Activated CD4-positive, CD25-positive, alpha-beta regulatory T cell treated with anti-CD3 and anti-CD28 coated beads, Interleukin-2, amount 50 U/mL, for 16 hours (primary cell): ENCODE data around the gene CRACR2B.

Experiments
- DNase-seq: peaks from one replicate; pipeline ENCODE4 v3.0.0-alpha.2; 2020; ENCODE audit warnings: low read depth, low spot score

CRACR2B gene

GRCh38 chr11:810040-810567 lies 17.6 kb upstream of the CRACR2B start:
- no peak for DNase-seq

DNA sequence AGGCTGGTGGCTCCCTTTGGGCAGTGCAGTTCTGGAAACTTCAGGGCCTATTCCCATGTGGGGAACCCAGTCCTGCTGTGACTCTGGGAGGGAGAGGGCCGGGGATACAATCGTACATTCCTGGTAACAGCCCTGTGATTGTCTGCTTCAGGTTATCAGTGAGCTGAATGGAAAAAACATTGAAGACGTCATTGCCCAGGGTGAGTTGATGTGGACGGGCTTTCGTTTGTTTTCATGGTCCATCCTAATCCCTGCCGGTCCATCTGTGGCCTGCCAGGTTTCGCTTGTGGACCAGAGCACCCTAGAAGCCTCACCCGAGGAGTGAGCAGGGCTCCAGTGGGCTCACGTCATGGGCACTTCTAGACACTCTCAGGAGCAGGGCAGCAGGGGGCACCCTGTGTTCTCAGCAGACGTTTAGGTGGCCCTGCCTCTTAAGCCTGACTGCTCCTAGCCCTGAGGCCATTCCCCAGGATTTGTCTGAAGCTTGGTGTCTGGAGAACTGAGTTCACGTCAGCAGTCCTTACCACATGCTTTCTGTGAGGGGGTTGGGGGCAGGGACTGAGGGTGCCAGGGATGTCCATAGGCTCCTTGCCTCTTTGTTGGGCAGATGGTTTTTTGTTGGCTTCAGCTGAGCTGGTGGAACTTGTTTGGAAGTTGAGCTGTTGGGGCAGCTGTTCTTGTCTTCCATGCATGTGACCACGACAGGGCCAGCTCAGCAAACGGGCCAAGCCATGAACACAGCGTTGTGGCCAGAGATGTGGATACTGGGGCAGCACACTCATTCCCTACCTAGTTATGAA lies 16.1 kb upstream of the CRACR2B start:
- DNase-seq: no peak

- no peak for DNase-seq
These were observed 15.3 kb upstream of the CRACR2B start for GRCh38 chr11:812390-812789.

- DNase-seq: no peak
These were observed 14.7 kb upstream of the CRACR2B start for GRCh38 chr11:813072-813455.

GRCh38 chr11:813456-814096 lies 14.1 kb upstream of the CRACR2B start:
- no peak for DNase-seq

DNA sequence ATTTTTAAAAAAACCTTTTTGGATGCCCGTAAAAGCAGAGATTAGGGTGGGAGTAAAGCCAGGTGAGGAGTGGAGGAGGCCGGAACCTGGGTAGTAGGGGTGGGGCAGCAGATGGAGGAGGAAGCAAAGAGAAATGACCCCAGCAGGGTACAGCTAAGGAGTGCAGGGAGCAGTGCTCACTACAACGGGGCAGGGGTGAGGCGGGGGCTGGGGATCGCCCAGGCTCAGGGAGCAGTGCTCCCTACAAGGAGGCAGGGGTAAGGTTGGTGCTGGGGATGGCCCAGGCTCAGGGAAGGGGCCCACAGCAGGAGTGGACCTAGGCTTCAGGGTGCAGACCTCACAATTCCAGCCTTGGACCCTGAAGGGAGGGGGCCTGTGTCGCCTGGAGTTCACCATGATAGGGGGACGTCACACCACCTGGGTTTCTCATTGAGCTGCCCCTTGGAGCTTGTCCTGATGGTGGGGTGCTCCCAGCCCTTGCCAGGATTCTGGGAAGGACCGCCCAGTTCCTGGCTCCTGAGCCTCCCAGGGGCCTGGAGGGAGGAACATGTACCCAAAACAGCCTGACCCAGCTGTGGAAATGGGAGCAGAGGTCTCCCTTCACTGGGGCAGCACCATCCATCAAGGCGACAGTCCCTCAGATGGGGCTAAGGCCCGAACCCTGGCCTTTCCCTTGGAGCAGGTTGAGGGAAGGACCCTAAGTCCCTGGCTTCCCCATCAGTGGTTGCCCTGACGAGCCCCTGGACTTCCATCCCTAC lies 11.9 kb upstream of the CRACR2B start:
- DNase-seq: no peak

DNA sequence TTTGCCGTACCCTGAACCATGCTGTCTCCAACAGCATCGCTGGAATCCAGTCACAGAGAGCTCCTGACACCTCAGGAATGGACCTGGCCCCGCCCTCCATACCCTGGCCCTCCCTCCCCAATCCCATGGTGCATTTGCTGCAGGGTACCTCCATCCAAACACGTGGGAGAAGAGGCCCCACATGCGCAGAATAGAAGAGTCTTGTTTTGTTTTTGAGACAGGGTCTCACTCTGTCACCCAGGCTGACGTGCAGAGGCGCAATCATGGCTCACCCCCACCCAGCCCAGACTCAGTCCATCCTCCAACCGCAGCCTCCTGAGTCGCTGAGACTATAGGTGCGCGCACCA lies 11.3 kb upstream of the CRACR2B start:
- DNase-seq: no peak

- DNase-seq: no peak
These were observed 9.2 kb upstream of the CRACR2B start, which contains the start of gene PNPLA2 for GRCh38 chr11:818396-819128. Gene PNPLA2 (plus strand): TSS chr11:818914. CDS start chr11:819719, 805 bp downstream.

DNA sequence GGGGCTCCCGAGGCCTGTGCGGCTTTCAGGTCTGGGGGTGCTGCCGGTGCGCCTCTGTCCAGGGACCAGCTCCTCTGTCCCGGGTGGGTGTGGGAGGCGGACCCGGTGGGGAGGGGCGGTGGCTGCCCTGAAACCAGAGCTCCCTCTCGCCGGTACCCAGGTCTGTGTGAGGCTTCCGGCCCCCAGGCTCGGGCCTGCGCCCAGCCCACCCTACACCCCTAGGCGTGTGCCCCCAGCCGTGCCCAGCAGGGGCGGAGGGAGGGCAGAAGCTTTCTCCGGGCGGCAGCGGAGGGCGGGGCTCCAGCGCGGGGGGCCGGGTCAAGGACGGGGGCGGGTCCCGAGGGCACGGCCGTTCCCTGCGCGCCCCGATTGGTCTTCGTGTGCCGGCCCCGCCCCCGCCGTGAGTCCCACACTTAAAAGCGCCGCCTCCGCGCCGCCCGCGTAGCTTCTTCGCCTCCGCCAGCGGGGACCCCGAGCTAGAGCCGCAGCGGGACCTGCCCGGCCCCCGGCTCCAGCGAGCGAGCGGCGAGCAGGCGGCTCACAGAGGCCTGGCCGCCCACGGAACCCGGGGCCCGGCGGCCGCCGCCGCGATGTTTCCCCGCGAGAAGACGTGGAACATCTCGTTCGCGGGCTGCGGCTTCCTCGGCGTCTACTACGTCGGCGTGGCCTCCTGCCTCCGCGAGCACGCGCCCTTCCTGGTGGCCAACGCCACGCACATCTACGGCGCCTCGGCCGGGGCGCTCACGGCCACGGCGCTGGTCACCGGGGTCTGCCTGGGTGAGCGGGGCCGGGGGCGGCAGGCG lies 8.4 kb upstream of the CRACR2B start:
- peak; percentile 81 for DNase-seq

DNA sequence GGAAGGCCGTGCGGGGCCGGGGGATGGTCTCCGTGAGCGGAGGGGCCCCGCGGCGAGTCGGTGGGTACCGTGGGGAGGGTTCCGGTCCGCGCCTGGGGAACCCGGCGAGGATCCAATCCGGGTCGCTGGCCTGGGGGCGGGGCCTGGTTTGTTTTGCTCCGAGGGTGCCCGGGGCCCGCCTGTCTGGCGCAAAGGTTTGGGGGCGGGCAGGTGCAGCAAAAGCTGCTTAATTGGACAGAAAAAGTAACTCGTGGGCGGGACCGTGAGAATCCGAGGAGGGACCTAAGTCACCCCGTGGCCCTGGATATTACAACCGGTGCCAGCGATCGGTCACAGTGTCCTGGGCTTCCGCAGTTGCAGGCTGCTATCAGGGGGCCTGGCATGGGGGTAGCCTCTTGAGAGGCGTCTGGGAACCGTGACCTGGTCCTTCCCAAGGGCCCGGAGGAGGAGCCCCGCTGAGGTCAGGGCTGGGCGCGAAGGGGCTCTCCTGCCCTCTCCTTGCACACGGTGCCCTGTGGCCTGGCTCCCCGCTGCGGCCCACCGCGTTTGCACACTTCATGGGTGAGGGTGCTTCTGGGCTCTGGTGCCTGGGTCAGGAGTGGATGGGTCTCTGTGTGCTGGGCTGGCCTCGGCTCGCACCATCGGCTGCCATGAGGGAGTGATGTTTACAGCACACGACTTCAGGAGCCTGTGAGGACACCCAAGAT lies 7.6 kb upstream of the CRACR2B start:
- peak; percentile 90 for DNase-seq

- DNase-seq: no peak
These were observed 6.8 kb upstream of the CRACR2B start for GRCh38 chr11:820655-821511.

DNA sequence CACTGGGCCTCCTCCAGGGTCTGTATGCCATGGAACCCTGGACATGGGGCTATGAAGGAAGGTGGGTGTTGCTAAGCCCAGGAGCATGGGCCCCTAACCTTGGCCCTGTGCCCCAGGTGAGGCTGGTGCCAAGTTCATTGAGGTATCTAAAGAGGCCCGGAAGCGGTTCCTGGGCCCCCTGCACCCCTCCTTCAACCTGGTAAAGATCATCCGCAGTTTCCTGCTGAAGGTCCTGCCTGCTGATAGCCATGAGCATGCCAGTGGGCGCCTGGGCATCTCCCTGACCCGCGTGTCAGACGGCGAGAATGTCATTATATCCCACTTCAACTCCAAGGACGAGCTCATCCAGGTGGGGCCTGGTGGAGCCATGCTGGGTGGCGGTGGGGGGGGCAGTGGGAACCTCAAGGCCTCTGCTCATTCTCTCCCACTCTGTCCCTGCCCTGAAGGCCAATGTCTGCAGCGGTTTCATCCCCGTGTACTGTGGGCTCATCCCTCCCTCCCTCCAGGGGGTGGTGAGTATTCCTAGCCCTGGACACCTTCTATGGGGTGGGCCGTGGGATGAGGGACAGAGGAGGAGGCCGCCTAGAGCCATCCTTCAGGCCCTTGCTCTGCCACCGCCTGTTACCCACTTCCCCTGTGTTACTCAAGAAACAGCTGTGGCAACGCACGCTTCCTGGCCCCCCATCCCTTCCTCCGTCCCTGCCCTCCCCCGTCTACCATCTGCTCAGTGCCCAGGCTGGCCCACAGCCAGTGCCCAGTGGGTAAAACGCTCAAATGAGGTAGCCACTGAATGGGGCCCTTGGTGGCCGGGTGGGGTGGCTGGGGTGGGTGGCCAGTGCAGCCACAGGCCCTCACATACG lies 6.0 kb upstream of the CRACR2B start:
- no peak for DNase-seq

- no peak for DNase-seq
These were observed 4.1 kb upstream of the CRACR2B start for GRCh38 chr11:823441-824291.

DNA sequence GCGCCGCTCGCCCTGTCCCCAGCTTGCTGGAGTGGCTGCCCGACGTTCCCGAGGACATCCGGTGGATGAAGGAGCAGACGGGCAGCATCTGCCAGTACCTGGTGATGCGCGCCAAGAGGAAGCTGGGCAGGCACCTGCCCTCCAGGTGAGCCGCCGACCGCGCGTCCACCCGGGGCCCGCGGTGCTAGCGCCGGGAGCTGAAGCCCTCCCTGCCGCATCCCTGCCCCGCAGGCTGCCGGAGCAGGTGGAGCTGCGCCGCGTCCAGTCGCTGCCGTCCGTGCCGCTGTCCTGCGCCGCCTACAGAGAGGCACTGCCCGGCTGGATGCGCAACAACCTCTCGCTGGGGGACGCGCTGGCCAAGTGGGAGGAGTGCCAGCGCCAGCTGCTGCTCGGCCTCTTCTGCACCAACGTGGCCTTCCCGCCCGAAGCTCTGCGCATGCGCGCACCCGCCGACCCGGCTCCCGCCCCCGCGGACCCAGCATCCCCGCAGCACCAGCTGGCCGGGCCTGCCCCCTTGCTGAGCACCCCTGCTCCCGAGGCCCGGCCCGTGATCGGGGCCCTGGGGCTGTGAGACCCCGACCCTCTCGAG lies 3.3 kb upstream of the CRACR2B start:
- no peak for DNase-seq

GRCh38 chr11:824942-825341 lies 2.8 kb upstream of the CRACR2B start:
- no peak for DNase-seq

GRCh38 chr11:825366-826226 lies 2.1 kb upstream of the CRACR2B start:
- DNase-seq: no peak
